Measurements from ENCODE around the gene SPRR2E.
"Not testable (repeated sequence)": the region's sequence is repeated elsewhere in the genome, so short reads cannot be mapped to it uniquely, and the experiment has no call there.

The SPRR2E gene

DNA sequence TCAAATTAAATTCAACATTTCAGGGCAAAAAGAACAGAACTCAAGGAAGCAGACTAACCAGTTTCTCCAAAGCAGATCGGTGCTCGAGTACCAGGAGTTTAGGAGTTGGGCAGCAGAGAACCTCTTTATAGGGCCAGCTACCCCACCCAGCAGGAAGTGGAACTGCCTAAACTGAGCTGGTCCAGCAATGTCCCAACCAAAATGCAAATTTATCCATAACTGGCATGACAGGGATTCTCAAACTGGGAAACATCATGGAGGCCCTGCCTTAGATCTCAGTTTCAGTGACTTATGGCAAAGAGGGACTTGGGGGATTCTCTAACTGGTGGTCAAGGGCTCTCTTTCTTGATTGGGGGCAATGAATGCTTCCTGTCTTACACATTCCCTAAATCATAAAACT is 22.8 kb downstream of the SPRR2E start, which contains the start of gene SPRR2B:
SPRR2B (minus strand) TSS at position 101 of the 400 bp plus-strand sequence. CDS start 772 bp downstream, outside the sequence.
- TF ChIP-seq CTCF (IDR thresholded peaks at IDR 0.05; ENCODE audit: low read depth, low read length, missing control alignments), result no peak
- in situ Hi-C loops (cut with HindIII; ENCODE audit: low sequenced_read_pairs), result no loop called here
- no peak within 1 kb of the TSS for H3K4me3 ChIP-seq (ENCODE audit: low read depth, low read length)
- no peak for DNase-seq (ENCODE audit: low read depth)

GRCh38 chr1:153070243-153070642 is 24.1 kb downstream of the SPRR2E start:
- H3K4me3 ChIP-seq (ENCODE audit: low read depth, low read length), result no peak overlapping the region
- in situ Hi-C loops (cut with HindIII; ENCODE audit: low sequenced_read_pairs), result no loop called here
- no peak for TF ChIP-seq CTCF (IDR thresholded peaks at IDR 0.05; ENCODE audit: low read depth, low read length, missing control alignments)
- DNase-seq (ENCODE audit: low read depth), result no peak

DNA sequence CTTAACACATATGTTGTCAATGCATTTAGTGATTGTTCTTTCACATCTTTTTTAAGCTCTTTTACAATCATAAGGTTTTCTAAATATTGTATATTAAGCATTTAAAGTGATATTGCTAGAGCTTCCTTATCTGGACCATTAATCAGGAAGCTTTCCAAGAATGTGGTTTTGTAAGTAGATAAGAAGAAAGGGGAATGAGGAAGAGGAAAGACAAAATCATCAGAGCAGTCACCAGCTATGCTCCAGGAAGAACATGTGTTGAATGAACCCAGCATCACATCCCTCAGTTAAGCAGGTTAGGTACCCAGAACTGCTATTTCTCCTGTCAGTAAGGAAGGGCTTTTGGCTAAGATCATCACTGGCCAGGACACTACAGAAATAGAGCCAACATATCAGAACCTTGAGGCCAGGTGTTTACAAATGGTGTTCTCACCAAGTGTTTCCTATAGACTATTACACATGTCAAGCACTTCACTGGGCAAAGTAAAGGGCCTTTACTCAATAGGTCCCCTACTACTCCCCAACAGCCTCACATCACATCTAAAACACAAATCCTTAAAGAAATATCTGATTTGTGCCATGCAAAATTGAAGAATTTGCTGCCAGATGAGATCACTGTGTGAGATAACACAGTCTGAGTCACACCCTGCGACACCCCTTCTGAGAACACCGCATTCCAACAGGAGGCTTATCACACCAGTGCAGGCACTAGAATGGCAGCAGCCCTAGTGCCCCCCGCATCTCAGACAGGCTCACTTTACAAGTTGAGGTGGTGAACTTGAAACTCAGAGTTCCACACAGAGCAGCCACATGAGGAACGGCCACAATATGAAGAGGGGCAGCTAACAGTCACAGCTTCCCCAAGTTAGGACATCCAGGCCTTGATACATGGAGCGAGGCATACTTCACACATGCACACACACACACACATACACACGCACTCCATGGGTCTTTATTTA is 35.2 kb downstream of the SPRR2E start:
- in situ Hi-C loops (cut with HindIII; ENCODE audit: low sequenced_read_pairs), result no loop called here
- no peak for TF ChIP-seq CTCF (IDR thresholded peaks at IDR 0.05; ENCODE audit: low read depth, low read length, missing control alignments)
- no peak for DNase-seq (ENCODE audit: low read depth)
- H3K4me3 ChIP-seq (ENCODE audit: low read depth, low read length), result no peak overlapping the region

DNA sequence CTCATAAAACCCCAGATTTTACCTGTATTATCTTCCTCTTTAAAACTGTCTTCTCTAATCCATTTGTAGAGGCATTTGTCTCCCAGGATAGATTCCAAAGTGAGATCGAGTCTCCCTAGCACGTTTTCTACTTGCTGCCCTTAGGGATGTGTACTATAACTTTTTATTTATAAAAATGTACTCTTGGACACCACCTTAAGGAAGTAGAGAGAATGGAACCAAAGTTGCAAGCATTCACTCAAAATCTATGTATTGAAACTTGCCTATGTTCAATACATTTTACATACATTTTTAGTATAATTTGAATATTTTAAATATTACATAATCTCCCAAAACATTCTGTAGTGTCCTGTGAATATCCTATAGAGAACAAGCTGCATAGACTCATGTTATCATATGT is 36.2 kb downstream of the SPRR2E start:
- in situ Hi-C loops (cut with HindIII; ENCODE audit: low sequenced_read_pairs), result no loop called here
- no peak overlapping the region for H3K4me3 ChIP-seq (ENCODE audit: low read depth, low read length)
- no peak for DNase-seq (ENCODE audit: low read depth)
- no peak for TF ChIP-seq CTCF (IDR thresholded peaks at IDR 0.05; ENCODE audit: low read depth, low read length, missing control alignments)

- no peak within 1 kb of the TSS for H3K4me3 ChIP-seq (ENCODE audit: low read depth, low read length)
- DNase-seq (ENCODE audit: low read depth), result no peak
- in situ Hi-C loops (cut with HindIII; ENCODE audit: low sequenced_read_pairs), result no loop called here
- TF ChIP-seq CTCF (IDR thresholded peaks at IDR 0.05; ENCODE audit: low read depth, low read length, missing control alignments), result no peak
Measured at GRCh38 chr1:153057375-153057774, 37.0 kb downstream of the SPRR2E start, which contains the start of gene SPRR2A. SPRR2A (minus strand) TSS chr1:153057512; CDS start chr1:153056735, 777 bp downstream.

DNA sequence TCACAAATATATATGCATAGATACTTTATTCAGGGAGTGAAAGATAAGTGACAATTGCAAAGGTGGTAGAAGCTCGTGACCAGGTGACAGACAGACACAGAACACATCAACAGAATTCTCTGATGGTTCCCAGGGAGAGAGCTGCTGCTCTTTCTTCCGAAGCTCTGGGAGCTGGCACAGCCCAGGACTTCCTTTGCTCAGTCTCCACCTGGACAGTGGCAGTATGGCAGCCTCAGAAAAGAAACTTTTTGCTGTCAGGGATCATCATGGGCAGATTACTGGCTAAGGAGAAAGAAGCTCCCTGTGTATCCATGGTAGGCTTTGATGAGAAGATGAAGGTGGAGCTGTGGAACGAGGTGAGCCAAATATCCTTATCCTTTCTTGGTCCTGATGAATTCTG is 38.2 kb downstream of the SPRR2E start:
- H3K4me3 ChIP-seq (ENCODE audit: low read depth, low read length); in situ Hi-C loops (cut with HindIII; ENCODE audit: low sequenced_read_pairs); DNase-seq (ENCODE audit: low read depth): not testable (repeated sequence)

DNA sequence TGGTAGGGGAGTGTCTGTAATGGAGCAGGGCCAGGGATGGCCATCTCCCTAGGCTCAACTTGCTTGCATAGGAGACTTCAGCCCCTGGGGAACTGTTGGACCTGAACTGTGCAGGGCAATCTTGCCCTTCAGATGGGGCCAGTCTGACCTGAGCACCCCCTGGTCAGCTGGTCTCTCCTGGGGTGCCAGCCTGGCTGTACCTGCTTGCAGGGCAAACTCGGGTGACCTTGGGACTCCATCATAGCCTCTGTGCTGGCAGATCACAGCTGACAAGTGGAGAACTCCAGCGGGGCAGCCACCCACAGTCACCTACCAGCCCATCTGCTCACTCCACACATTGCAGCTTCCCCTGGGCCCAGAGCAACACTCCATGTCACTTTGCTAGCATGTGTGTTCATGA is 45.1 kb downstream of the SPRR2E start:
- no peak for TF ChIP-seq CTCF (IDR thresholded peaks at IDR 0.05; ENCODE audit: low read depth, low read length, missing control alignments)
- in situ Hi-C loops (cut with HindIII; ENCODE audit: low sequenced_read_pairs), result no loop called here
- DNase-seq (ENCODE audit: low read depth), result no peak
- H3K4me3 ChIP-seq (ENCODE audit: low read depth, low read length), result no peak overlapping the region

Data from astrocyte of the cerebellum (primary cell).